ENCODE data around the gene PNPLA5.

The PNPLA5 gene

GRCh38 chr22:43835166-43835565 is 56.6 kb downstream of the PNPLA5 start:
- DNase-seq, result no peak

GRCh38 chr22:43833286-43834240 is 58.2 kb downstream of the PNPLA5 start:
- DNase-seq, result no peak

- DNase-seq, result no peak
Measured at GRCh38 chr22:43832393-43833265, 59.2 kb downstream of the PNPLA5 start.

GRCh38 chr22:43831561-43832392 is 60.0 kb downstream of the PNPLA5 start:
- DNase-seq, result no peak

GRCh38 chr22:43830931-43831560 is 60.8 kb downstream of the PNPLA5 start:
- no peak for DNase-seq

GRCh38 chr22:43829904-43830851 is 61.6 kb downstream of the PNPLA5 start:
- DNase-seq, result no peak
